Esophagus (tissue), 2 donors: ENCODE measurements around the gene KLHL40. TPM values are rescaled to one million over a fixed set of nuclear protein-coding genes. Genes with fewer than 3 reads are reported as not detected.
"Not testable (repeated sequence)": the region's sequence is repeated elsewhere in the genome, so short reads cannot be mapped to it uniquely, and the experiment has no call there.

Experiments
- H3K27ac ChIP-seq, 2 donors: one replicate each; pipeline ENCODE4 v1.5.1; 2013; ENCODE audit warnings: low read depth in 2 of 2, mild to moderate bottlenecking in 2 of 2, inconsistent platforms in 1 of 2, low read length in 1 of 2, moderate library complexity in 1 of 2
- H3K27me3 ChIP-seq, 2 donors: one replicate each; pipeline ENCODE4 v1.6.1; 2013; ENCODE audit warnings: low read length in 2 of 2, control low read depth in 1 of 2, mild to moderate bottlenecking in 1 of 2; ENCODE audit not compliant: insufficient read depth in 2 of 2, control insufficient read depth in 1 of 2
- H3K36me3 ChIP-seq, 2 donors: one replicate each; pipeline ENCODE4 v1.6.1; 2013; ENCODE audit warnings: low read length in 1 of 2; ENCODE audit not compliant: control insufficient read depth in 2 of 2, insufficient read depth in 2 of 2
- H3K4me1 ChIP-seq, 2 donors: one replicate each; pipeline ENCODE4 v1.6.1; 2013; ENCODE audit warnings: low read length in 1 of 2; ENCODE audit not compliant: control insufficient read depth in 2 of 2, insufficient read depth in 2 of 2
- H3K4me3 ChIP-seq, 2 donors: one replicate each; pipeline ENCODE4 v1.5.1; 2013; ENCODE audit warnings: low read length in 2 of 2, mild to moderate bottlenecking in 2 of 2, low read depth in 1 of 2, moderate library complexity in 1 of 2
- H3K9me3 ChIP-seq, 2 donors: one replicate each; pipeline ENCODE4 v1.6.1; 2013; ENCODE audit warnings: mild to moderate bottlenecking in 2 of 2, low read depth in 1 of 2, low read length in 1 of 2, moderate library complexity in 1 of 2; ENCODE audit not compliant: control insufficient read depth in 2 of 2, insufficient read depth in 1 of 2
- WGBS, 2 donors: extraction: QIAGEN DNeasy Blood & Tissue Kit; methylation state at CpG; one replicate each; pipeline ENCODE4 v1.1.7; 2013; 5-methylcytosine and 5-hydroxymethylcytosine counted together
- polyA plus RNA-seq, 2 donors: library from polyadenylated mRNA; stranded (reverse); fragments of 200-250 nt; gene quantifications; one replicate each; pipeline ENCODE4 v1.2.3, GENCODE V29; 2013
- donor health status: healthy with polysubstance abuse.
- donor health status: Bipolar disorder and iron deficiency.

The KLHL40 gene
- polyA plus RNA-seq, 2 donors: 0.02 TPM; not detected in 1

DNA sequence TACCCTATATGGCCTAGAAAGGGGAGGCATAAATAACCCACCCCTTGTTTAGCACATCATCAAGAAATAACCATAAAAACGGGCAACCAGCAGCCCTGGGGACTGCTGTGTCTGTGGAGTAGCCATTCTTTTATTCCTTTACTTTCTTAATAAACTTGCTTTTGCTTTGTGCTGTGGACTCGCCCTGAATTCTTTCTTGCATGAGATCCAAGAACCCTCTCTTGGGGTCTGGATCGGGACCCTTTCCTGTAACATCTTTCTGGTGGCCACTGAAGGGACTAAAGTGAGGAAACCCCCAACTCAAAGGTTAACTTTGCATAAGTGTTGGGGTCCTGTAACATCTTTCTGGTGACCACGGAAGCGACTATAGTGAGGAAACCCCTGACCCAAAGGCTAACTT, 33.0 kb downstream of the KLHL40 start:
- Histone ChIP-seq H3K4me1 (no peaks in the 10 kb centered on the region), H3K36me3 (no peaks in the 10 kb centered on the region), H3K27me3 (no peaks in the 10 kb centered on the region), H3K27ac (no peak overlapping the region), H3K9me3 (no peaks in the 10 kb centered on the region), H3K4me3 (no peak overlapping the region)
- WGBS, 2 donors: 79 to 85% methylated on average over 5 of the region's 5 CpGs

DNA sequence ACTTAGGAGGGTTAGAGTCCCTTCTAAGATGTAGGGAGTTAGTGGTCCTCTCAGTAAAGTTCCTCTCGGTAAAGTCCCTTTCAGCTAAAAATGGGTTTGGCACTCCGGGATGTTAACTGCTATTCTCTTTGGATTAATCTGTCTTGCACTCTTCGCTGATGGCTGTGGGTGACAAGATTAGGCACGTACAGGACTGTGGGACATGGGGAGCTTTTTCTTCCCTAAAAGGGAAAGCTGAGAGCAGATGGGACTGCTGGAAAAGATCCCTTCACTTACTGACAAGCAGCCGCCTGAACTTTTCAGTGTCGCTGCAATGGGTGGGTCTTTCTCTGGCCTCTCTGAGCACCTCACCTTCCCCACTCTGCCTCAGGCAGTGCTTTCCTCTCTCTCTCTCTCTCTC, 33.7 kb downstream of the KLHL40 start:
- no peak overlapping the region for H3K27ac ChIP-seq
- WGBS, 2 donors: 39 to 57% methylated on average over 6 of the region's 6 CpGs
- no peaks in the 10 kb centered on the region for H3K27me3 ChIP-seq
- H3K9me3 ChIP-seq: no peaks in the 10 kb centered on the region
- H3K4me1 ChIP-seq: no peaks in the 10 kb centered on the region
- H3K4me3 ChIP-seq: no peak overlapping the region
- no peaks in the 10 kb centered on the region for H3K36me3 ChIP-seq

DNA sequence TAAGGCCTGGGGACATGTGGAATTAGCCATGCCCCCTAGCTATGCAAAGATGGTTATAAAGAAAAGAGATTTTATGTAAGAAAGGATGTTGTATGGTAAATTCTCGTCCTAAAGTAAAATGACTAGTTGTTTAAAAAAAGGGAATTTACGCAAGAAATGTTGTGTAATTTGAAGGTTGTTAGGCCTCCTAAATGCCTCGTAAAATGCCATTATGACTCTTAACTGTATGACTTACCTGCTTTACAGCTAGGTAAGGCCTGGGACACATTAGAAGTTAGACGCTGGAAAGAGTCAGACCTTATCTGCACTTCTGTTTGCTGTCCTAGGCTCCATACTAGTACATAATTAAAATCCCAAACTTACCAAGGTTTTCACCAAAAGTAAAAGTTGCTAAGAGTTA, 34.8 kb downstream of the KLHL40 start:
- H3K27me3 ChIP-seq: no peaks in the 10 kb centered on the region
- no peak overlapping the region for H3K27ac ChIP-seq
- H3K4me1 ChIP-seq: no peaks in the 10 kb centered on the region
- no peaks in the 10 kb centered on the region for H3K9me3 ChIP-seq
- H3K36me3 ChIP-seq: no peaks in the 10 kb centered on the region
- no peak overlapping the region for H3K4me3 ChIP-seq
- WGBS, 2 donors: 85 to 86% methylated on average over 4 of the region's 4 CpGs

DNA sequence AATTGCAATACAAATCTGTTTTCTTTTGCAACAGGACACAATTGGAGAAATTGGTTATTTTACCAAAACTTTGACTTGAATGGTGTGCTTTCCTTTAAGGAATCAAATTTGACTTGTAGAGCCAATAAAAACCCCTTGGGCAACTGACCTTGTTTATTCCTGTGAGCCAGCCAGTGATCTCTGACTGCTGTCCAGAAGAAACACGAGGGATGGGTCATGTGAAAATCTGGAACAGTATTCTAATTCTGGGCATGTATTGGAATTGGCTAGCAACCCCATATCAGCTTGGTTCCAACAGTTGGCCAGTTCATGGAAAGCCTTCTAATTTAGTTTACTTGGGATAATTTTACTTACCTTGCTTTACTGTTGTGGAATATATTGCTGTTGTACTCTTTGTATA, 36.4 kb downstream of the KLHL40 start:
- no peaks in the 10 kb centered on the region for H3K36me3 ChIP-seq
- H3K27me3 ChIP-seq: no peaks in the 10 kb centered on the region
- no peaks in the 10 kb centered on the region for H3K9me3 ChIP-seq
- no peaks in the 10 kb centered on the region for H3K4me1 ChIP-seq
- H3K4me3 ChIP-seq: no peak overlapping the region
- 33 to 45% methylated on average over 1 of the region's 1 CpG for WGBS, 2 donors
- H3K27ac ChIP-seq: no peak overlapping the region

DNA sequence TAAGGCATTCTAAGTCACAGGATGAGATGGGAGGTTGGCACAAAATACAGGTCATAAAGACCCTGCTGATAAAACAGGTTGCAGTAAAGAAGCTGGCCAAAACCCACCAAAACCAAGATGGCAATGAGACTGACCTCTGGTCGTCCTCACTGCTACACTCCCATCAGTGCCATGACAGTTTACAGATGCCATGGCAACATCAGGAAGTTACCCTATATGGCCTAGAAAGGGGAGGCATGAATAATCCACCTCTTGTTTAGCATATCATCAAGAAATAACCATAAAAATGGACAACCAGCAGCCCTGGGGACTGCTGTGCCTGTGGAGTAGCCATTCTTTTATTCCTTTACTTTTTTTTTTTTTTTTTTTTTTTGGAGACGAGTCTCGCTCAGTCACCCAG, 37.1 kb downstream of the KLHL40 start:
- 77 to 94% methylated on average over 3 of the region's 3 CpGs for WGBS, 2 donors
- H3K27ac ChIP-seq, H3K27me3 ChIP-seq: not testable (repeated sequence)

DNA sequence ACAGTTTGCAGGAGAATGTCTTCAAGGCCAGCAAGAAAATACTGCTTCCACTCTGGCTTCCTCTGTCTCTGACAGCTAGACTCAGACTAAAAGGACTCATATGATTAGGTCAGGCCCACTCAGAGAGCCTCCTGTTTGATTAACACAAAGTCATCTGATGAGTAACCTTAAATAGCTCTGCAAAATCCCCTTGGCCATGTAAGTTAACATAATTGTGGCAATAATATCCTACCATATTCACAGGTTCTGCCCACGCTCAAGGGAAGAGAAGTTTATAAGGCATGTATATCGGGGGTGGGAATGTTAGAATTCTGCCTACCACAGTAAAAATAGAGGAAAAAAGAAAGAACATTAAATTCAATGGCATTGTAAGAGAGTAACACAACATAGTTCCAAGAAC, 37.9 kb downstream of the KLHL40 start:
- Histone ChIP-seq H3K27ac (no peak overlapping the region), H3K4me3 (no peak overlapping the region)
- WGBS, 2 donors: 94 to 96% methylated on average over 2 of the region's 2 CpGs

More for the DNA sequence above, 37.1 kb downstream of the KLHL40 start:
- not testable (repeated sequence) for H3K4me1 ChIP-seq, H3K4me3 ChIP-seq, H3K9me3 ChIP-seq, H3K36me3 ChIP-seq

DNA sequence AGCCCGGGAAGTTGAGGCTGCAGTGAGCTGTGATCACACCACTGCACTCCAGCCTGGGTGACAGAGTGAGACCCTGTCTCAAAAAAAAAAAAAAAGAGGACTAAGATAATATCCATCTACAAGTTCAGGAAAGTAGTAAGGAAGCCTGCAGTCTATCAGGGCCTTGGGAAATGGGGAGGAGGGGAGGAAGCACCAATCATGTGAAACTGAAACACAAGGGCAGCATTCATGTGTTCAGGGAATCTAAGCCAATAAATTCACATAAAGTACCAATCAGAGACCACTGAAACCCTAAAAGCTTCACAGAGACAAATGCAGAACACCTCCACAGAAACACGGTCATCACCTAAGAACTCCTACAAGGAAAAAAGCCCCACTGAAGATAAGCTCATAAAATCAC, 40.1 kb downstream of the KLHL40 start:
- Histone ChIP-seq H3K36me3 (no peaks in the 10 kb centered on the region), H3K27me3 (no peaks in the 10 kb centered on the region), H3K9me3 (no peaks in the 10 kb centered on the region), H3K4me3 (no peak overlapping the region), H3K27ac (no peak overlapping the region), H3K4me1 (no peaks in the 10 kb centered on the region)
- 88 to 89% methylated on average over 2 of the region's 2 CpGs for WGBS, 2 donors

More for the DNA sequence above, 37.9 kb downstream of the KLHL40 start:
- Histone ChIP-seq H3K36me3 (no peaks in the 10 kb centered on the region), H3K4me1 (no peaks in the 10 kb centered on the region), H3K9me3 (no peaks in the 10 kb centered on the region), H3K27me3 (no peaks in the 10 kb centered on the region)

DNA sequence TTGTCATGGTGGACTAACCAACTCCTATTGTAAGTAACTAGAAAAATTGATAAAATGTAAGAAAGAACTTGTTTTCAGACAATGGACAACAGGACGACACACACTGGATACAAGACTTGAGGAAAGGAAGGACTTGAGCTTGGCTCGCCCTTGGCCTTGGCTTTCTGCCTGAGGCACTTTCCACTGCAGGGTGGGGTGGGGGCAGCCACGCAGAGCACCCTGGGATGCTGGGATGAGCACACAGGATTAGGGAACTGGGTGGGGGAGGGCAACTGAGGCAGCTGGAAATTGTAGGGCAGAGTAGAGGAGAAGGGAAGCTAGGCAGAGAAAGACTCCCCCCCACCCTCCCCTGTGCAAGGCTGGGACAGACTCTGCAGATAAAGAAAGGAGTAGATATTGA, 42.7 kb downstream of the KLHL40 start:
- Histone ChIP-seq H3K4me3 (no peak overlapping the region), H3K4me1 (peaks cover 0 to 4% of the 10 kb centered on the region in 2 donors), H3K9me3 (no peaks in the 10 kb centered on the region), H3K27ac (no peak overlapping the region), H3K36me3 (no peaks in the 10 kb centered on the region), H3K27me3 (no peaks in the 10 kb centered on the region)
- WGBS, 2 donors: 50 to 54% methylated on average over 3 of the region's 3 CpGs

DNA sequence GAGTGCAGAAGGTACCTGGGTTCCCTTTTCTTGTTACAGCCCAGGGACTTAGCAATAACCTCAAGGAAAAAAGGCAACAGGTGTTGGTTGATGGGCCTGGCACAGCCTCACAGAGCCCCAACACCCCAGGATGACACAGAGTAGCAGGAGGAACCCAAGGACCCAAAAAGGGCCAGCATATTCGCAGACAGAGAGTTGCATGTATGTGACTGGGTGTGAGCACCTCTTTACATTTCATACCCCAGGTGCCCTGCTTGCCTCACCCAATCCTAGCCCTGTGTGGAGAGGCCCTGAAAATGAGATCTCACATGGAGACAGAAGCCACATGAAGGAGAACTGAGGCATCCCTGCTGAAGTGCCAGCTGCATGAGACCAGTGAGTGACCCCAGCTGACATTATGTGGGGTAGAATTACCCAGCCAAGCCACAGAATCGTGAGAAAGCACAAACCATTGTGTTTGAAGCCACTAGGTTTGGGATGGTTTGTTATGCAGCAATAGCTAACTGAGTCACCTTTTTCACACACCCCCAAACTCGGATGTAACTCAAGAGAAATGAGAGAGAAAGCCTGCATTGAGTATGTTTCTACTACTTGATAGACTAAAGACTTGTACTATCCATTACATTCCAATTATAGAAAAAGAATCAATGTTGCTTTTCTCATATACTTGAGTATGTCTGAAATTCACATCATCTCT, 43.5 kb downstream of the KLHL40 start:
- Histone ChIP-seq H3K27ac (no peak overlapping the region), H3K36me3 (no peaks in the 10 kb centered on the region), H3K27me3 (no peaks in the 10 kb centered on the region), H3K9me3 (no peaks in the 10 kb centered on the region), H3K4me3 (no peak overlapping the region), H3K4me1 (peaks cover 0 to 4% of the 10 kb centered on the region in 2 donors)
- 87 to 90% methylated on average over 3 of the region's 3 CpGs for WGBS, 2 donors

DNA sequence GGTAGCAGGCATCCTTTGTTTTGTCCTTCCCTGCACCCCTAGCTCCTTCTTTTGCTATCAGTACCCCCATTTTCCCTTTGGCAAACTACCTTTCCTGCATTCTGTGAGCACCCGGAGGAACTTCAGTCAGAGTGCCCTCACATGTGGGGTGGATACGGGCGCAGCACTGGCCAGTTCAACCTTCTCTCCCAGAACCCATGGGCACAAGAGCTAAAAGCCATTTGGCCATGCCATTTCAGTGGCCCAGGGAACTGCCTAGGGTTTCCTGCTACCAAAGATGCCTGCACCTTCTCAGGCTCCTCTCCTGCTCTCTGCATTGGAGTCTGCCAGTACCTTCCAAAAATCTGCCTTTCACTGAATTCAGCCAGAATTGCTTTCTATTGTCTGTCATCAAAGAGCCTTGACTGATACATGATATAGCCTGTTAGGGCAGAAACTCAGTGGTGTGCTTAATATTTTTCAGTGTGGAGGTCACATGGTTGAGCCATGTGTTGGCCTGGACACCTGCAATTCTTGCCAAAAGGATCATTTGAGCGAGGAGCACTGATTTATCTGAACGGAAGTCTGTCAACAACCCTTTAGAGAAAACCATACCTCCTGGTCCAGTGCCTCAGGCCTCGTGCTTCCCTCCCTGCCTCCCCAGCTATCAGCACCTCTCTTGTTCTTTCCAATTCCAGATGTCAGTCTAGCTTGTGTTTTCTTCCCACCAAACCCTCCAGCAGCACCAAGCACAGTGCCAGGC, 44.2 kb downstream of the KLHL40 start:
- Histone ChIP-seq H3K36me3 (no peaks in the 10 kb centered on the region), H3K4me3 (no peak overlapping the region), H3K9me3 (no peaks in the 10 kb centered on the region), H3K27me3 (no peaks in the 10 kb centered on the region), H3K4me1 (peaks cover 0 to 4% of the 10 kb centered on the region in 2 donors), H3K27ac (no peak overlapping the region)
- WGBS, 2 donors: 48 to 53% methylated on average over 6 of the region's 6 CpGs
